HepG2 (cell line): ENCODE results near the gene FLRT2. TPM values are rescaled to one million over a fixed set of nuclear protein-coding genes. Genes with fewer than 3 reads are reported as not detected.

Source experiments
- ATAC-seq: fragments of 200-7000 bp; cut with Tn5 transposase; 3 replicates; pipeline ENCODE4 v1.9.1; 2020; ENCODE audit warnings: mild to moderate bottlenecking, moderate library complexity
- BruUV-seq: library from RNA; stranded (reverse); fragments of 400-500 nt; replicated peaks from 2 replicates; lab custom pipeline; 2021; lab: Mats Ljungman, UMichigan
- CTCF ChIA-PET: fragments of 300-600 bp; formaldehyde crosslinking; extraction: SDS; loops from one replicate; lab custom pipeline; 2021; ENCODE audit warnings: low total read pairs, inconsistent platforms, low intra/inter-chr PET ratio; lab: Yijun Ruan, JAX
- POLR2A ChIA-PET: fragments of 350-600 bp; sonication (Branson Sonifier 250); formaldehyde crosslinking; loops from one replicate; lab custom pipeline; 2020; ENCODE audit warnings: antibody characterized with exemption, inconsistent platforms; lab: Yijun Ruan, JAX
- DNase-seq: peaks from one replicate; pipeline ENCODE4 v3.0.0-alpha.2; 2015; ENCODE audit warnings: low spot score
- FAIRE-seq: peaks from 3 replicates; lab custom pipeline; 2011; peaks lifted over from hg19 to GRCh38; lab: Jason Lieb, UNC
- H2AFZ ChIP-seq: one replicate; pipeline ENCODE4 v1.6.1; 2011; ENCODE audit warnings: low read length, inconsistent platforms
- H3K27ac ChIP-seq: fragments of 300-600 bp; 3 replicates; pipeline ENCODE4 v1.8.0; 2011; ENCODE audit warnings: mixed run types, mild to moderate bottlenecking, mixed read lengths, low read length, inconsistent platforms; ENCODE audit not compliant: insufficient read depth; ENCODE audit errors: extremely low read length
- H3K27me3 ChIP-seq, 2 experiments: fragments of 200-600 bp in 1 of 2; 2 replicates in 1 of 2; 3 replicates in 1 of 2; pipeline versions ENCODE4 v1.6.0 to v1.8.0; 2011; ENCODE audit warnings: low read length in 2 of 2, mild to moderate bottlenecking in 2 of 2, moderate library complexity in 2 of 2, inconsistent platforms in 1 of 2; ENCODE audit not compliant: insufficient read depth in 2 of 2, control insufficient read depth in 1 of 2
- H3K36me3 ChIP-seq, 2 experiments: fragments of 200-600 bp in 1 of 2; replicated peaks in 1 of 2; 2 replicates in 1 of 2; 3 replicates in 1 of 2; pipeline versions ENCODE4 v1.5.1 to v1.8.0; 2011; ENCODE audit warnings: low read length in 2 of 2, inconsistent platforms in 1 of 2; ENCODE audit not compliant: insufficient read depth in 2 of 2, control insufficient read depth in 1 of 2
- H3K4me1 ChIP-seq: 2 replicates; pipeline ENCODE4 v1.5.1; 2012; ENCODE audit warnings: low read length, inconsistent platforms; ENCODE audit not compliant: insufficient read depth
- H3K4me2 ChIP-seq: 2 replicates; pipeline ENCODE4 v1.6.0; 2011; ENCODE audit warnings: low read depth, low read length, inconsistent platforms
- H3K4me3 ChIP-seq, 3 experiments: fragments of 200-600 bp in 1 of 3; sonication (generic), shearing (Covaris generic) in 1 of 3; replicated peaks in 1 of 3; 2 replicates each; pipeline ENCODE4 v1.5.1; 2011 to 2016; ENCODE audit warnings: low read length in 3 of 3, inconsistent platforms in 2 of 3, low read depth in 2 of 3, mild to moderate bottlenecking in 2 of 3, control low read depth in 1 of 3, mixed read lengths in 1 of 3; ENCODE audit not compliant: insufficient read depth in 1 of 3
- H3K79me2 ChIP-seq: one replicate; pipeline ENCODE4 v1.6.1; 2011; ENCODE audit warnings: low read length, inconsistent platforms; ENCODE audit not compliant: insufficient read depth
- H3K9ac ChIP-seq: 2 replicates; pipeline ENCODE4 v1.6.0; 2011; ENCODE audit warnings: mild to moderate bottlenecking, low read depth, low read length, inconsistent platforms; ENCODE audit not compliant: insufficient read depth
- H3K9me3 ChIP-seq: 2 replicates; pipeline ENCODE4 v1.5.1; 2012; ENCODE audit warnings: mild to moderate bottlenecking, low read length
- H4K20me1 ChIP-seq: 2 replicates; pipeline ENCODE4 v1.6.0; 2011; ENCODE audit warnings: inconsistent platforms, mild to moderate bottlenecking, low read length, moderate library complexity; ENCODE audit not compliant: insufficient read depth
- BRD4 ChIP-seq: sonication (generic); formaldehyde crosslinking; IDR thresholded peaks from 2 replicates; pipeline ENCODE4 v1.4.0; 2020; ENCODE audit warnings: missing genetic modification reagents
- DPF2 ChIP-seq: sonication (generic); formaldehyde crosslinking; IDR thresholded peaks from 2 replicates; pipeline ENCODE4 v1.4.0; 2020; ENCODE audit warnings: mild to moderate bottlenecking, low read depth, missing genetic modification reagents, borderline replicate concordance
- HNF4G ChIP-seq, 2 experiments: sonication (generic) in 1 of 2; formaldehyde crosslinking in 1 of 2; IDR thresholded peaks; 2 replicates each; pipeline versions ENCODE4 v1.4.0 to v1.6.1; 2011 to 2020; ENCODE audit warnings: borderline replicate concordance in 2 of 2, low read depth in 2 of 2, mild to moderate bottlenecking in 2 of 2, low read length in 1 of 2, missing genetic modification reagents in 1 of 2, moderate library complexity in 1 of 2
- KLF16 ChIP-seq, 2 experiments: sonication (generic) in 1 of 2; formaldehyde crosslinking in 1 of 2; IDR thresholded peaks; 2 replicates each; pipeline versions ENCODE4 v1.6.1 to v1.8.0; 2016 to 2023; ENCODE audit warnings: missing genetic modification reagents in 2 of 2, missing compliant biosample characterization in 1 of 2
- LCORL ChIP-seq, 2 experiments: fragments of 450-650 bp in 1 of 2; sonication (generic) in 1 of 2; formaldehyde crosslinking in 1 of 2; IDR thresholded peaks; 2 replicates each; pipeline versions ENCODE4 v1.5.0 to v1.6.1; 2017 to 2020; ENCODE audit warnings: antibody characterized with exemption in 1 of 2, missing genetic modification reagents in 1 of 2
- ZBTB20 ChIP-seq: sonication (generic); formaldehyde crosslinking; IDR thresholded peaks from 2 replicates; pipeline ENCODE4 v1.8.1; 2023; ENCODE audit warnings: missing genetic modification reagents, low read depth, mild to moderate bottlenecking, borderline replicate concordance
- ZIK1 ChIP-seq: sonication (generic); formaldehyde crosslinking; IDR thresholded peaks from 2 replicates; pipeline ENCODE4 v1.5.0; 2020; ENCODE audit warnings: mild to moderate bottlenecking, low read depth, missing genetic modification reagents, borderline replicate concordance
- ZNF430 ChIP-seq: sonication (generic); formaldehyde crosslinking; IDR thresholded peaks from 2 replicates; pipeline ENCODE4 v1.9.0; 2021; ENCODE audit warnings: mild to moderate bottlenecking, missing genetic modification reagents
- ZNF652 ChIP-seq: IDR thresholded peaks from 2 replicates; pipeline ENCODE4 v1.6.1; 2016; ENCODE audit warnings: low read depth, borderline replicate concordance
- WGBS: methylation state at CpG from one replicate; pipeline ENCODE4 v1.1.6; 2017; ENCODE audit warnings: low lambda C conversion rate; 5-methylcytosine and 5-hydroxymethylcytosine counted together
- in situ Hi-C: cut with HindIII; loops from 2 replicates; pipeline ENCODE4 v1.10.0; 2017; ENCODE audit warnings: low pct_unique_long_range_greater_than_20kb; ENCODE audit not compliant: extremely low pct_ligation_motif_present
- intact Hi-C: fragments of 100-400 bp; cut with micrococcal nuclease; formaldehyde crosslinking; loops from one replicate; pipeline ENCODE4 v1.10.0; 2022; ENCODE audit not compliant: unreplicated experiment
- polyA plus RNA-seq, 8 experiments: library from polyadenylated mRNA; depleted of rRNA in 3 of 8; stranded (reverse) in 7 of 8; unstranded in 1 of 8; fragments of >200 nt; fragmentation: Illumina TruSeq in 4 of 8; extraction: Trizol in 4 of 8; gene quantifications; 2 replicates each; pipeline versions ENCODE4 v1.2.1 to v1.2.3, GENCODE V29; 2011 to 2016; ENCODE audit warnings: low read depth in 4 of 8, missing spikeins in 1 of 8, mixed read lengths in 1 of 8; ENCODE audit not compliant: insufficient read depth in 1 of 8
- total RNA-seq, 5 experiments: library from RNA; depleted of rRNA; stranded (reverse); fragments of >200 nt; fragmentation: Illumina TruSeq; extraction: Trizol; gene quantifications; 2 replicates each; pipeline ENCODE4 v1.2.3, GENCODE V29; 2016; ENCODE audit warnings: low read depth in 1 of 5
- TF ChIP-seq, protein P1 (sequence below): sonication (generic); formaldehyde crosslinking; IDR thresholded peaks from 2 replicates; pipeline ENCODE4 v1.5.1; 2020; ENCODE audit warnings: mild to moderate bottlenecking, missing genetic modification reagents, borderline replicate concordance
- TF ChIP-seq, protein P2 (sequence below): sonication (generic); formaldehyde crosslinking; IDR thresholded peaks from 2 replicates; pipeline ENCODE4 v1.5.1; 2020; ENCODE audit warnings: missing genetic modification reagents, mild to moderate bottlenecking, borderline replicate concordance

Gene FLRT2
- total and polyA plus RNA-seq, 2 of the 13 experiments (the other 11 are each of a cell fraction or from before 2014, with no cell fraction given) = not detected

DNA sequence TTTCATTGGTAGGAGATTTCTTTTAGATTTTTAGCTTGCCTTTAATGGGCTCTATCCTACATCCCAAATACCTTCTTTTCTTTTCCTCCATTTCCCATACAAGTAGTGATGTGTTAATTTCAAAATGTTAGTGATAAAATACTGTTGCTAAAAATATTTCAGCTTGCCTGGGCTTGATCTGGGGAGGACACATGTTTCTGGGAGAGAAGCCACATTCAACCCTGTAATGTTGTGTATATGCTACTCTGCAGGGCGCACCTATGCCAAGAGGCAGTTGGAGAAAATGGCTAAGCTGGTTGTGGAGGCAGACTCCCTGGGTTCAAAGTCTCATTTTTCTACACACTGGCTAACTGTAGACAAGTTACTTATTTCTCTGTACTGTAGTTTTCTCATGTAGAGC is 26.3 kb downstream of the FLRT2 start:
- no peak for DNase-seq
- TF ChIP-seq HNF4G (IDR thresholded peaks at IDR 0.05; ENCODE audit: borderline replicate concordance, low read depth, low read length) (no peak), HNF4G (CRISPR knock-in tag; IDR thresholded peaks at IDR 0.05; ENCODE audit: borderline replicate concordance, low read depth) (no peak), ZBTB20 (CRISPR knock-in tag) (no peak), KLF16 (CRISPR knock-in tag; IDR thresholded peaks at IDR 0.05) (no peak), ZNF652 (CRISPR knock-in tag) (no peak)
- 7% methylated on average over 1 of the region's 1 CpG for WGBS
- Histone ChIP-seq H3K27ac (no peak overlapping the region), H3K79me2 (no peaks in the 10 kb centered on the region), H3K27me3 (no peaks in the 10 kb centered on the region), H3K36me3 (no peaks in the 10 kb centered on the region), H2AFZ (no peak overlapping the region), H3K4me2 (no peak overlapping the region), H3K9ac (no peak overlapping the region), H3K4me1 (no peaks in the 10 kb centered on the region), H4K20me1 (no peaks in the 10 kb centered on the region), H3K9me3 (peaks cover 52% of the 10 kb centered on the region), H3K4me3 (no peak overlapping the region)
- CTCF ChIA-PET = no interaction called here
- BruUV-seq = no TSS peak
- in situ Hi-C loops = no loop called here
- intact Hi-C loops = no loop called here
- POLR2A ChIA-PET = no interaction called here
- no peak for FAIRE-seq
- no peak for ATAC-seq

DNA sequence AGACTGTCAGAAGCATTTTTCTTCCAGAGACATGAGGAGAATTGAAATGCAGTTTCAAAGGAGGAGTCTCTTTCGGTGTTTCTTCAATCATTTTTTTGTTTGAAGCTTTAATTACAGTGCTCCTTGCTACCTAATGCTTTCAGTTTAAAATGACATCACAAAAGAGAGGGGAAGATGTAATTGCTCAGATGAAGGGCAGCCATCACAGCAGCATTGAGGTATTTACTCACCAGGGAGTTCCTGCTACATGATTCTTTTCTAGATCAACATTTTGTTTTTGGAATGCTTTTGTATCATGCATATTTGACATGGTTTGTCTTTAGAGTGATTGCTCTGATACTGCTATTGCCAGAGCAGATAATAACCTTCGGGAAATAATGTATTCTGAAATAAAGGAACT is 28.6 kb downstream of the FLRT2 start:
- Histone ChIP-seq H3K9me3 (peaks cover 49% of the 10 kb centered on the region), H3K36me3 (no peaks in the 10 kb centered on the region), H3K27me3 (no peaks in the 10 kb centered on the region), H3K4me1 (no peaks in the 10 kb centered on the region), H3K4me2 (no peak overlapping the region), H3K79me2 (no peaks in the 10 kb centered on the region), H3K9ac (no peak overlapping the region), H4K20me1 (no peaks in the 10 kb centered on the region), H3K4me3 (no peak overlapping the region), H2AFZ (no peak overlapping the region), H3K27ac (no peak overlapping the region)
- ChIA-PET CTCF (no interaction called here), POLR2A (no interaction called here)
- TF ChIP-seq ZNF430 (CRISPR knock-in tag) (no peak), DPF2 (CRISPR knock-in tag) (no peak), LCORL (IDR thresholded peaks at IDR 0.05) (no peak), LCORL (CRISPR knock-in tag; IDR thresholded peaks at IDR 0.05) (no peak), BRD4 (CRISPR knock-in tag) (no peak), ZIK1 (CRISPR knock-in tag) (no peak)
- TF ChIP-seq, protein P1, sequence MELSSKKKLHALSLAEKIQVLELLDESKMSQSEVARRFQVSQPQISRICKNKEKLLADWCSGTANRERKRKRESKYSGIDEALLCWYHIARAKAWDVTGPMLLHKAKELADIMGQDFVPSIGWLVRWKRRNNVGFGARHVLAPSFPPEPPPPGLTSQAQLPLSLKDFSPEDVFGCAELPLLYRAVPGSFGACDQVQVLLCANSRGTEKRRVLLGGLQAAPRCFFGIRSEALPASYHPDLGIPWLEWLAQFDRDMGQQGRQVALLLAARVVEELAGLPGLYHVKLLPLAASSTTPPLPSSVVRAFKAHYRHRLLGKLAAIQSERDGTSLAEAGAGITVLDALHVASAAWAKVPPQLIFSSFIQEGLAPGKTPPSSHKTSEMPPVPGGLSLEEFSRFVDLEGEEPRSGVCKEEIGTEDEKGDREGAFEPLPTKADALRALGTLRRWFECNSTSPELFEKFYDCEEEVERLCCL (CRISPR knock-in tag) = no peak
- TF ChIP-seq, protein P2, sequence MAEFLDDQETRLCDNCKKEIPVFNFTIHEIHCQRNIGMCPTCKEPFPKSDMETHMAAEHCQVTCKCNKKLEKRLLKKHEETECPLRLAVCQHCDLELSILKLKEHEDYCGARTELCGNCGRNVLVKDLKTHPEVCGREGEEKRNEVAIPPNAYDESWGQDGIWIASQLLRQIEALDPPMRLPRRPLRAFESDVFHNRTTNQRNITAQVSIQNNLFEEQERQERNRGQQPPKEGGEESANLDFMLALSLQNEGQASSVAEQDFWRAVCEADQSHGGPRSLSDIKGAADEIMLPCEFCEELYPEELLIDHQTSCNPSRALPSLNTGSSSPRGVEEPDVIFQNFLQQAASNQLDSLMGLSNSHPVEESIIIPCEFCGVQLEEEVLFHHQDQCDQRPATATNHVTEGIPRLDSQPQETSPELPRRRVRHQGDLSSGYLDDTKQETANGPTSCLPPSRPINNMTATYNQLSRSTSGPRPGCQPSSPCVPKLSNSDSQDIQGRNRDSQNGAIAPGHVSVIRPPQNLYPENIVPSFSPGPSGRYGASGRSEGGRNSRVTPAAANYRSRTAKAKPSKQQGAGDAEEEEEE = no peak
- BruUV-seq = no TSS peak
- 0% methylated on average over 2 of the region's 2 CpGs for WGBS
- FAIRE-seq = no peak
- no peak for DNase-seq
- in situ Hi-C loops = no loop called here
- intact Hi-C loops = no loop called here
- ATAC-seq = no peak
